Muscle of arm (tissue), 12 donors: ENCODE measurements around the gene STK32B. TPM values are rescaled to one million over a fixed set of nuclear protein-coding genes. Genes with fewer than 3 reads are reported as not detected.
"Not testable (repeated sequence)": the region's sequence is repeated elsewhere in the genome, so short reads cannot be mapped to it uniquely, and the experiment has no call there.

Experiments used
- DNase-seq: peaks from one replicate; pipeline ENCODE4 v3.0.0-alpha.2; 2013
- polyA plus RNA-seq, 12 donors: library from polyadenylated mRNA; unstranded; fragments of 120-200 nt; gene quantifications; one replicate each; pipeline ENCODE4 v1.2.1, GENCODE V29; 2013; ENCODE audit not compliant: insufficient read length in 12 of 12

The STK32B gene
- polyA plus RNA-seq, 12 donors = 7.8 to 16.2 (median 10.3) TPM; not detected in 1

DNA sequence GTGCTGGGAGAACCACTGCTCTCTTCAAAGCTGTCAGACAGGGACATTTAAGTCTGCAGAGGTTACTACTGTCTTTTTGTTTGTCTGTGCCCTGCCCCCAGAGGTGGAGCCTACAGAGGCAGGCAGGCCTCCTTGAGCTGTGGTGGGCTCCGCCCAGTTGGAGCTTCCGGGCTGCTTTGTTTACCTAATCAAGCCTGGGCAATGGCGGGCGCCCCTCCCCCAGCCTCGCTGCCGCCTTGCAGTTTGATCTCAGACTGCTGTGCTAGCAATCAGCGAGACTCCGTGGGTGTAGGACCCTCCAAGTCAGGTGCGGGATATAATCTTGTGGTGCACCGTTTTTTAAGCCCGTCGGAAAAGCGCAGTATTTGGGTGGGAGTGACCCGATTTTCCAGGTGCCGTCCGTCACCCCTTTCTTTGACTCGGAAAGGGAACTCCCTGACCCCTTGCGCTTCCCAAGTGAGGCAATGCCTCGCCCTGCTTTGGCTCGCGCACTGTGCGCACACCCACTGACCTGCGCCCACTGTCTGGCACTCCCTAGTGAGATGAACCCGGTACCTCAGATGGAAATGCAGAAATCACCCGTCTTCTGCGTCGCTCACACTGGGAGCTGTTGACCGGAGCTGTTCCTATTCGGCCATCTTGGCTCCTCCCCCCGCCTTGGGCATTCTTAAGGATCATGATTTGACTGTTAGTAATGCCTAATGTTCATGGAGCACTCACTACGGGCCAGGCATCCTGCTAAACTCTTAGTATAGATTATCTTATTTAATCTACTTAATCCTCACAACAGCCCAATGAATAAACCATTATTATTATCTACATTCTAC is 392.9 kb downstream of the STK32B start:
- DNase-seq = not testable (repeated sequence)

DNA sequence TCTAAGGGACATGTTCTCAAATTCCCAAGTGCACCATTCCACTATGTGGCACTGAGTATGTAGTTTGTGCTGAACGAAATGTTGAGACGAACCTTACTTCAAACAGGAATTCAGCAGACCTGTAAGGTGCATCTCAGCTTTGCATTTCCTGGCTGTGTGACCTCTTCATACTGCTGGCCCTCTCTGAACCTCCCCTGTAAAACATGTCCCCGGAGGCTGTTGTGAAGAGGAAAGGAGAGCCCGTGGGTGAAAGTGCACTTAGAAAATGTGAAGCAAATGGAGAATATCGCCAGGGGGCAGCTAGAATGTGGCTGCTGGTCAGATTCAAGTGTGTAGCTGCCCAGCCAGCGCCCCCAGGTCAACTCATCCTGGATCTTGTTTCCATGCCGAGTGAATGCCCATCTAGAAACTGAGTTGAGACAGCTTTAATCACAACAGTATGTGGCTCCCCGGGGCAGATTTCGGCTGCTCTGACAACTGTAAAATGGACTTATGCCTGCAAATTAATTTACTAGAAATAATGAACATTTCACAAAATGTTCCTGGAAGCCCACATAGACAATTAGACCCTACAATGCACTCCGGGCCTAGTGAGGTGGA is 393.7 kb downstream of the STK32B start:
- DNase-seq = no peak

DNA sequence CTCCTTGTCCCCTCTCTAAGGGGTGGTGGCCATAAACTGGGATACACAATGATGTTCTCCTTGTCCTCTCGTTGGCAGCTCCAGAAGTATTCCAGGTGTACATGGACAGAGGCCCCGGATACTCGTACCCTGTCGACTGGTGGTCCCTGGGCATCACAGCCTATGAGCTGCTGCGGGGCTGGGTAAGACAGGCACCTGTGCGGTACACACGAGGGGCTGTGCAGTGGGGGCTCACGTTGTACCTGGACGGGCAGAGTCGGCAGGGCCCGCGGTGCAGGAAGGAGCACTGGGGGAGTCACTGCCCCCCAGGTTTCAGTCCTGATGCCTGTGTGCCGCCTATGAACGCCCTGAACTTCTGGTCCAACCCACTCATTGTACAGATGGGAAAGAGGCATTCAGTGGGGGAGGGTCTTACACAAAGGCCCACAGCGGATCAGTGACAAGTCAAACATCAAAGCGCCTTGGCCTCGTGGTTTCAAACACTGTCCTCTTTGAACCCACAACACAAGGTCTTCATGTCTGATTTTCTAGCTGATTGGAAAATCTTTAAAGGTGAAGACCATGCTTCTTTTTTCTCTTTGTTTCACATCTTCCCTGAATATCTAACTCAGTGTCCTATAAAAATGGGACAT is 395.4 kb downstream of the STK32B start:
- DNase-seq = no peak

DNA sequence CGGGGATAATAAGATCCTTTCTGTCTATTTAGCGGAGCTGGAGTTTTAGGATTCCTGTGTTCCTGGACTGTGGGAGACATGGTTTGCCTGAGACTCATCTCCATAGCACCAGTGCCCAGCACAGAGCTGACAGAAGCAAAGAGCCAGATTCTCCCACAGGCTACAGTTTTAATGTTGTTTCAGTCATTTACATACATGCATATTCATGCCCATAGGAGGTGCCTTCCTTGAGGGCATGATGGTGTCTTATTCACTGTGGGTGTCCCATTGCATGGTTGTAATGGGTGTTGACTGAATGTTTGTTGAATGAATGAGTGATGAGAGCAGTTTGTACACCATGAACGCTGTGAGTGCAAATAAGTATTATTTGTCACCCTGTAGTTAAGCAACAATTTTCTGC is 396.5 kb downstream of the STK32B start:
- DNase-seq = no peak

GRCh38 chr4:5448221-5448620 is 396.9 kb downstream of the STK32B start:
- no peak for DNase-seq

GRCh38 chr4:5451243-5451642 is 400.0 kb downstream of the STK32B start:
- no peak for DNase-seq

DNA sequence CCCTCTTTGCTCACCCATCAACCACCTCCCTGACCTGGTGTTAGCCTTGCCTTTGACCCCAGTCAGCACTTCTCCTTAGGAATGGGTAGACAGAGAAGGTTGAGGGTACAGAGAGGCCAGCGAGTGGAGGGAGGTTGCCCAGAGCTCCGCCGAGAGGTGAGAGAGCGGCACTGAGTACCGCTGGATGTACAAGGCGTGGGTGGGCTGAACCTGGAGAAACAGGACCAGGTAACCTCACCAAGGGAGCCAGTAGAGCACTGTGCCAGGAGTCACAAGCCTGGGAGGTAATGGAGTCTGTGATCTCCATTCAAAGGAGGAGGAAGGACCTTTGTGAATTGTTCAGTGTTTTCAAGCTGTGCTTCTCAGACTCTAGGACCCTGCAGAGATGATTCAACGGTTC is 400.9 kb downstream of the STK32B start:
- no peak for DNase-seq

GRCh38 chr4:5455003-5455585 is 403.8 kb downstream of the STK32B start:
- no peak for DNase-seq

- no peak for DNase-seq
Measured at GRCh38 chr4:5456296-5456845, 405.1 kb downstream of the STK32B start.

GRCh38 chr4:5458676-5459075 is 407.4 kb downstream of the STK32B start:
- no peak for DNase-seq

- DNase-seq = no peak
Measured at GRCh38 chr4:5459236-5459635, 408.0 kb downstream of the STK32B start.

DNA sequence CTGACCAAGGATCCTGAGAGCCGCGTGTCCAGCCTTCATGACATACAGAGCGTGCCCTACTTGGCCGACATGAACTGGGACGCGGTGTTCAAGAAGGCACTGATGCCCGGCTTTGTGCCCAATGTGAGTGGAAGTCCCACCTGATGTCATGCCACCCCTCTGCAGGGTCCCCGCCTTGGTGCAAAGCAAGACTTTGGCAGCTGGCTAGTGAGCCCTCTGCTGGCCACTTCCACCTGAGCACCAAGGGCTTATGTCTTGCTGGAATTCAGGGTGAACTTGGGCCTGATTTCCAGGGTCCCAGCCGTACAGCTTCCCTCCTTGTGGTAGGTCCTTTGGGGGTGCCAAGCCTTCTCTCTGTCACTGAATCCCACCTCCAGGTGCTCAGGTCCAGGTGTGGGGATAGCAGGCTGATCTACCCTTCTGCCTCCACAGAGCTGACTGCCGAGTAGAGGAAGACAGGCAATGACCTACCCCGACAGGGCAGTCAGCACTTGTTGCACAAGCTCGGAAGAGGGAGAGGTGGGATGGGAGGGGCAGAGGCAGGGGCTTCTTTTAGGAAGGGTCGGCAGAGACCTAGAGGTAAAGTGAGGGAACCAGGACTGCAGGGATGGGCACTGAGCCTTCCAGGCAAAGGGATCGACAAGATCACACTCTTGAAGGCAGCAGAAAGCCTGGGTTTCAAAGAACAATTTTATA is 409.0 kb downstream of the STK32B start:
- DNase-seq = no peak

DNA sequence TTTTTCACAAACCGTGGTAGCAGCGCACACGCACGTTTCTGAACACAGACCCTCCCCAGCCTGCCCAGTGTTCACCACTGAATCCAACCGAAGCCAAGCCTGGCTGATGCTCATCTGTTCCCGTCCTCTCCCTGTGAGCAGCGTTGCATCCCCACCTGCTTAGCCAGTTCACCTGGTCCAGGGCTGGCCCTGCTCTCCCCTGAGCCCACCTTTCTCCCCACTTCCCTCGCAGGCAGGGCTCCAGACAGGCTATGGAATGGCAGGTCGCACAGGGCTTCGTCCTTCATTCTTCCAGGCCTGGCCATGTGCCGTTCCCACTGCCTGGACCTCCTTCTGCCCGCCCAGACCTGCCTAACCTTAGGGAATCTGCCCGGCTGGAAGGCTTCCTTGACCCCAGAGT is 410.2 kb downstream of the STK32B start:
- DNase-seq = no peak

DNA sequence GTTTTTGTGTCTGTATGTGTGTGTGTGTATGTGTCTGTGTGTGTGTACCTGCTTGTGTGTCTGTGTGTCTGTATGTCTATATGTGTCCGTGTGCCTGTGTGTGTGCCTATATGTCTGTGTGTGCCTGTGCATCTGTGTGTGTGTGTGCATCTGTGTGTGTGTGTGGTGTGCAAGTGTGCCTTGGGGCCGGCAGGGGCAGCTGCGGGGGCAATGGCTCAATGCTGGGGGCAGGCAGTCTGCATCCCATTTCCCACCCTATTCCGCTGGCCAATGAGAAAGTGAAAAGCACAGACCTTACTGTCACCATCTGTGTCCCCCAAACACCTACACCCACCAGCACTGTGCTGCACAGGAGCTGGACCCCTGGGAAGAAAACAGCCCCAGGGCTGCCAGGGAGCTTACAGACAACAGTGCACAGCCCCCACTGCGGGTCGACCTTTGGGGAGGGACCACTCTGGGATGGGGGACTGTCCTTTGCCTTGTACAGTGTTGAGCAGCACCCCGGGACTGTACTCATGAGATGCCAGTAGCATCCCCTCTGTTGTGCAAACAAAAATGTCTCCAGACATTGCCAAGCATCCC is 411.1 kb downstream of the STK32B start:
- no peak for DNase-seq

DNA sequence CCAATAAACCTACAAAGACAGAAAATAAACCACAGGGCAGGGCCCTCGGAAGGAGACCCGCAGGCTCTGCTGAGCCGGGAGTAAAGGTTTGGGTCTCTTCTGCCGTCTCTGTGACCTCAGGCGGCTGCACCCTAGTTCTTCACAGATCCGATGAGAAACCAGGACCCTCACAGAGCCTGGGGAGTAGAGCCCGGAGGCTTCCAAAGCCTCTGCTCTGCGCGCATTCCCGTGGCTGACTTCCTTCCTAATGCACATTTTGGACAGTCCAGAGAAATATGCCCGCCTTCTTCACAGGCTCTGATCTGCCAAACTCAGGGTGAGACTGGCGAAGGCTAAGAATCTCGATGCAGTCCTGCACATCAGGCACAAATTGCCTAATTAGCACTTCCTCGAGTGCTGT is 411.6 kb downstream of the STK32B start:
- DNase-seq = no peak

DNA sequence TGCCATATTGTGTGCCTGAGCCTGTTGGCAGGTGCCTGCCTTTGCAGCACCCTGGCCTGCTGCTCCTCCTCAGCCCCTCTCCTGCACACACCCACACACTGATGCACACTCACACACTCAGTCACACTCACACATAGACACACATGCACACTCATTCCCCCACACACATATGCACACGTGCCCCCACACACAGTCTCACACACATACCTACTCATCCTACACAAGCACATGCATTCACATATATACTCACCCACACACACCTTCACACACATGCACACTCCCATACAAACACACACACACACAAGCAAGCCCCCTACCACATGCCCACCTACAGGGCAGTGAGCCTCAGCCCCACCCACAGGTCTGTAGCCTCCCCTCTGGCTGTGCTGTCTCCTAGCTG is 412.1 kb downstream of the STK32B start:
- no peak for DNase-seq

- DNase-seq = no peak
Measured at GRCh38 chr4:5463936-5464650, 412.8 kb downstream of the STK32B start.

DNA sequence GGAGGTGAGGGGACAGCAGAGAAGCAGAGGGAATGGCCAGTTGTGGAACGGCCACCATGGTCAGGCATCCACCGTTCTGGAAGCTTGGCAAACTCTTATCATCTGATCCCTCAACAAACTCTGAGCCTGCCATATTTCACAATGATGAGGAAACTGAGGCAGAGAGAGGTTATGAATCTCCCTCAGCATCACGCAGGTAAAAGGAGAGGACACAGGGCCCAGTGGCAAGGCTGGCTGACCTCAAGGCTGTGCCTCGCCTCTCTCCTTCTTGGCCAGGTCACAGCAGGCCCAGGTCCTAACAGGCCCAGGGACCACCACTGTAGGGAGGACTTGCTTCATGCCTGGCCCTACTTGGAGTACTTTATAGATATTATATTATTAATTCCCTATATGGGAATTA is 414.2 kb downstream of the STK32B start:
- no peak for DNase-seq

DNA sequence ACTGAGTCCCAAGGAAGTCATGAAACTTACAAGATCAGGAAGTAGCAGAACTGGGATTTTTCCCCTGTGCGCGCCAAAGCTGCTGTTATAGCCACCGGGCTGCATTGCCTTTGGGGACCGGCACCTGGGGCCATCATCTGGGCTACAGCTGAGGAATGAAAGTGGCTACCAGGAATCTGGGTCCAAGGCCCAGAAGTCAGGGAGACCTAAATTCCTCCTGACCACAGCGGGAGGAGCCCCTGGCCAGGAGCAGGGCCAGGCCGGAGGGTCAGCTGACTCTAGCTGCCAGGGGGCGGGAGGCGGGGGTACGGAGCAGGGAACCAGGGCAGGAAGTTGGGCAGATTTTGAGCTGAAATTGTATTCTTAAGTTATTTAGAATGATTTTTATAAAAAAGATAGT is 414.7 kb downstream of the STK32B start:
- DNase-seq = no peak

- no peak for DNase-seq
Measured at GRCh38 chr4:5467111-5467510, 415.8 kb downstream of the STK32B start.
